ENCODE measurements around the gene FYN. TPM values are rescaled to one million over a fixed set of nuclear protein-coding genes. Genes with fewer than 3 reads are reported as not detected.

FYN gene
- total and polyA plus RNA-seq, 2 of the 8 experiments (the other 6 are each of a cell fraction or from before 2014, with no cell fraction given), result 46.8 to 97.2 TPM

DNA sequence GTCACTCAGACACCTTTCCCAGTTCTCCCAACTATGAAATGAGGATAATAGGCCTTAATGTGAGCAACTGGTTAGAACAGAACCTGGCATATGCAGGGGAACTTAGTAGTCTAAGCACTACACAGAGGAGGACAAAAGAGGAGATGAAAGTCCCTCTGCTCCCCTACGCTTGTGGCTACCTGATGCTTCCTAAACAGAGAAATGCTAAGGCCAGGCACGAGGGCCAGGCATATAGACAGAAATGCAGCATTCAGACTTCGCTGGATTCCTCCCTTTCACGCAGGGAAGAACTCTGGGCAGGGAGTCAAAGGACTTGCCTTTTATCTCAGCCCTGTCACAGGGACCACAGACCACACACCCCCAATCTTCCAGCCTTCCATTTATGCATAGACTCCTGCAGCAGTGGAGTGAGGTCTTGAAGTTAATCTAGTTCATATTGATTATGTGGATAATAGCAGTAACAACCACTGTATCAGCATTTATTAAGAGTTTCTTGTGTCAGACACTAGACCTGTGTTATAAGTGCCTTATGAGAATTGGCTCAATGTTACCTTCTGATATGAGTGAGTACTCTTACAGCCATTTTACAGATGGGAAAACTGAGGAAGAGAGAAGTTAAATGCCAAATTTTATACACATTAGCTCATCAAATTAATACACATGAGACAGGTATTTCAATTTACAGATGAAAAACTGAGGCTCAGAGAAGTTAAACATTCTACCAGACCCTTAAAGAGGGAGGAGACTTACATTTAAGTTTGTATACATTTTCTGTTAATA, 240.6 kb downstream of the FYN start (continued):
- TF ChIP-seq, protein P1, sequence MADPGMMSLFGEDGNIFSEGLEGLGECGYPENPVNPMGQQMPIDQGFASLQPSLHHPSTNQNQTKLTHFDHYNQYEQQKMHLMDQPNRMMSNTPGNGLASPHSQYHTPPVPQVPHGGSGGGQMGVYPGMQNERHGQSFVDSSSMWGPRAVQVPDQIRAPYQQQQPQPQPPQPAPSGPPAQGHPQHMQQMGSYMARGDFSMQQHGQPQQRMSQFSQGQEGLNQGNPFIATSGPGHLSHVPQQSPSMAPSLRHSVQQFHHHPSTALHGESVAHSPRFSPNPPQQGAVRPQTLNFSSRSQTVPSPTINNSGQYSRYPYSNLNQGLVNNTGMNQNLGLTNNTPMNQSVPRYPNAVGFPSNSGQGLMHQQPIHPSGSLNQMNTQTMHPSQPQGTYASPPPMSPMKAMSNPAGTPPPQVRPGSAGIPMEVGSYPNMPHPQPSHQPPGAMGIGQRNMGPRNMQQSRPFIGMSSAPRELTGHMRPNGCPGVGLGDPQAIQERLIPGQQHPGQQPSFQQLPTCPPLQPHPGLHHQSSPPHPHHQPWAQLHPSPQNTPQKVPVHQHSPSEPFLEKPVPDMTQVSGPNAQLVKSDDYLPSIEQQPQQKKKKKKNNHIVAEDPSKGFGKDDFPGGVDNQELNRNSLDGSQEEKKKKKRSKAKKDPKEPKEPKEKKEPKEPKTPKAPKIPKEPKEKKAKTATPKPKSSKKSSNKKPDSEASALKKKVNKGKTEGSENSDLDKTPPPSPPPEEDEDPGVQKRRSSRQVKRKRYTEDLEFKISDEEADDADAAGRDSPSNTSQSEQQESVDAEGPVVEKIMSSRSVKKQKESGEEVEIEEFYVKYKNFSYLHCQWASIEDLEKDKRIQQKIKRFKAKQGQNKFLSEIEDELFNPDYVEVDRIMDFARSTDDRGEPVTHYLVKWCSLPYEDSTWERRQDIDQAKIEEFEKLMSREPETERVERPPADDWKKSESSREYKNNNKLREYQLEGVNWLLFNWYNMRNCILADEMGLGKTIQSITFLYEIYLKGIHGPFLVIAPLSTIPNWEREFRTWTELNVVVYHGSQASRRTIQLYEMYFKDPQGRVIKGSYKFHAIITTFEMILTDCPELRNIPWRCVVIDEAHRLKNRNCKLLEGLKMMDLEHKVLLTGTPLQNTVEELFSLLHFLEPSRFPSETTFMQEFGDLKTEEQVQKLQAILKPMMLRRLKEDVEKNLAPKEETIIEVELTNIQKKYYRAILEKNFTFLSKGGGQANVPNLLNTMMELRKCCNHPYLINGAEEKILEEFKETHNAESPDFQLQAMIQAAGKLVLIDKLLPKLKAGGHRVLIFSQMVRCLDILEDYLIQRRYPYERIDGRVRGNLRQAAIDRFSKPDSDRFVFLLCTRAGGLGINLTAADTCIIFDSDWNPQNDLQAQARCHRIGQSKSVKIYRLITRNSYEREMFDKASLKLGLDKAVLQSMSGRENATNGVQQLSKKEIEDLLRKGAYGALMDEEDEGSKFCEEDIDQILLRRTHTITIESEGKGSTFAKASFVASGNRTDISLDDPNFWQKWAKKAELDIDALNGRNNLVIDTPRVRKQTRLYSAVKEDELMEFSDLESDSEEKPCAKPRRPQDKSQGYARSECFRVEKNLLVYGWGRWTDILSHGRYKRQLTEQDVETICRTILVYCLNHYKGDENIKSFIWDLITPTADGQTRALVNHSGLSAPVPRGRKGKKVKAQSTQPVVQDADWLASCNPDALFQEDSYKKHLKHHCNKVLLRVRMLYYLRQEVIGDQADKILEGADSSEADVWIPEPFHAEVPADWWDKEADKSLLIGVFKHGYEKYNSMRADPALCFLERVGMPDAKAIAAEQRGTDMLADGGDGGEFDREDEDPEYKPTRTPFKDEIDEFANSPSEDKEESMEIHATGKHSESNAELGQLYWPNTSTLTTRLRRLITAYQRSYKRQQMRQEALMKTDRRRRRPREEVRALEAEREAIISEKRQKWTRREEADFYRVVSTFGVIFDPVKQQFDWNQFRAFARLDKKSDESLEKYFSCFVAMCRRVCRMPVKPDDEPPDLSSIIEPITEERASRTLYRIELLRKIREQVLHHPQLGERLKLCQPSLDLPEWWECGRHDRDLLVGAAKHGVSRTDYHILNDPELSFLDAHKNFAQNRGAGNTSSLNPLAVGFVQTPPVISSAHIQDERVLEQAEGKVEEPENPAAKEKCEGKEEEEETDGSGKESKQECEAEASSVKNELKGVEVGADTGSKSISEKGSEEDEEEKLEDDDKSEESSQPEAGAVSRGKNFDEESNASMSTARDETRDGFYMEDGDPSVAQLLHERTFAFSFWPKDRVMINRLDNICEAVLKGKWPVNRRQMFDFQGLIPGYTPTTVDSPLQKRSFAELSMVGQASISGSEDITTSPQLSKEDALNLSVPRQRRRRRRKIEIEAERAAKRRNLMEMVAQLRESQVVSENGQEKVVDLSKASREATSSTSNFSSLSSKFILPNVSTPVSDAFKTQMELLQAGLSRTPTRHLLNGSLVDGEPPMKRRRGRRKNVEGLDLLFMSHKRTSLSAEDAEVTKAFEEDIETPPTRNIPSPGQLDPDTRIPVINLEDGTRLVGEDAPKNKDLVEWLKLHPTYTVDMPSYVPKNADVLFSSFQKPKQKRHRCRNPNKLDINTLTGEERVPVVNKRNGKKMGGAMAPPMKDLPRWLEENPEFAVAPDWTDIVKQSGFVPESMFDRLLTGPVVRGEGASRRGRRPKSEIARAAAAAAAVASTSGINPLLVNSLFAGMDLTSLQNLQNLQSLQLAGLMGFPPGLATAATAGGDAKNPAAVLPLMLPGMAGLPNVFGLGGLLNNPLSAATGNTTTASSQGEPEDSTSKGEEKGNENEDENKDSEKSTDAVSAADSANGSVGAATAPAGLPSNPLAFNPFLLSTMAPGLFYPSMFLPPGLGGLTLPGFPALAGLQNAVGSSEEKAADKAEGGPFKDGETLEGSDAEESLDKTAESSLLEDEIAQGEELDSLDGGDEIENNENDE (IDR thresholded peaks at IDR 0.05; ENCODE audit: insufficient replicate concordance, low read length), result no peak
- no peak for TF ChIP-seq SP4 (IDR thresholded peaks at IDR 0.05; ENCODE audit: low read length)
